Fibroblast of mammary gland (primary cell): ENCODE data around the gene PLSCR5.

ENCODE experiments used
- DNase-seq: peaks from one replicate; pipeline ENCODE4 v3.0.0-alpha.2; 2010; ENCODE audit warnings: low read depth
- H3K4me3 ChIP-seq: 2 replicates; pipeline ENCODE4 v1.5.1; 2011; ENCODE audit warnings: low read depth, mild to moderate bottlenecking, low read length, moderate library complexity; ENCODE audit not compliant: control insufficient read depth
- CTCF ChIP-seq: conservative IDR thresholded peaks from 2 replicates; pipeline ENCODE4 v1.5.1; 2011; ENCODE audit warnings: low read depth, low read length, inconsistent platforms; ENCODE audit not compliant: control insufficient read depth, insufficient read depth

The PLSCR5 gene

DNA sequence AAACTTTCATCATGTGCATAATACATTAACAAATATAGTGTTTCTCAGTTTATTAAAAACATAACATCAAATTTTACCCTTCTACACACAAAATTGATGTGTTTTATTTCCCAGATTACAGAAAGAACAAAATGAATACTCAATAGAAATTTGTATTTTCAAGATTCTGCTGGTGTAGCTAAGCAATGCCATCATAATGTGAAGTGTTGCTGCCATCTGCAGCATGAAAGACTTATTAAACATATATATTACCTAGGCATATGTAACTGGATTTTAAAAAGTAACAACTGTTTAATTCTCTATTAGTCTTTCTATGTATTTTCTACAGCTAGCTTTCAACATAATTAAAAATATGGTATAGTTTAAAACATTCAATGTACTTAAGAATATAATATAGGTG lies 27.5 kb downstream of the PLSCR5 start:
- H3K4me3 ChIP-seq = no peak overlapping the region
- peak; percentile 44 for TF ChIP-seq CTCF
- peak; percentile 79 for DNase-seq

DNA sequence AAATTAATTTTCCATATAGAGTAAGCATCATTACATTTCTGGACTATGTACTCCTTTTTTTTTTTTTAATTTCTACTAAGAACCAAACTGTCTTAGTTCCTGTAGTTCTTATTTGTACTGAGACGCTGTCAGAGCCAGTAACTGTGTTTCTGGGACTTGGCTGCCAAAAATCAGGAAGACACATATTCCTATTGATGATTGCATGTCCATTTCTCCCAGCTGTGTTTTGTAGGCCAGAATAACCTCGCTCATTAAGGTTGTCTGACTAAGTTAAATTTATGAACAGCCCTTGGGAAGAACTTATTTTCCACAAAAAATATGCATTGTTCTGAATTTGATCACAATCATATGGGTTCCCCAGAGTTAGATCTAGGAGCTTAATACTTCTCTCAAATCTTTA lies 29.5 kb downstream of the PLSCR5 start:
- no peak for DNase-seq
- no peak for TF ChIP-seq CTCF
- no peak overlapping the region for H3K4me3 ChIP-seq

DNA sequence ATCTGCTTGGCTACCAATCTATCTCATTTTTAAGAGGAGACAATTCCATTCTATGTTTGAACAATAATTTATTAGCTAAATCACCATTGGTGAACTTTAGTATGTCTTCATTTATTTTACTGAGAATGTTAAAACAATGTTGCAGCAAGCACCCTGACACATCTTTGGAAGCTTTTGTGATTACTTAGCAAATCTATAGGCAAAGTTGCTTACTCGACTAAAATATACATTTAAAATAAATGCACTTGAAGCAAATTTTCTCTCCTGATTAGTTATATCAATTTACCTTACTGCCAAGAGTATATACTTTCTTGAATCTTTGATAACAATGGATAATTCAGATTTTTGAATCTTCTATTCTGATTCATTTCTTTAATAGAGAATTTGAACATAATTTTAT lies 31.0 kb downstream of the PLSCR5 start:
- no peak for TF ChIP-seq CTCF
- no peak for DNase-seq
- no peak overlapping the region for H3K4me3 ChIP-seq

DNA sequence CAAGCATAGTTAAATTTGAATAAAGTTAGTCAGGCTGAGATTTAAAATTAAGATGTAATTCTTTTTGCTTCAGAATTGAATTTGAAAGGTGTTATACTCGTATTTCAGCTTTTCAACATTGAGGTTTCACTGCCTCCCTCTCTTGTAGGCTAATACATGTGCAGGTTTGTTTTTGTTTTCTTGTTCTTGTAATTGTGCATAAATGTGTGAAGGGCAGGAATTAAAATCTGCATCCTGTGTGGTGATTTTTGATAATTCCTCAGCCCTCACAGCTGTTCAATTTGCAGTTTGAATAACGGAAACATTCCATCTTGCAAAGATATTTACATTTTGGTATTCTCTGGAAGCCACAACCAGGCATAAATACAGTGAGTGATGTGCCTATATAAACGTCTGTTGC lies 35.8 kb downstream of the PLSCR5 start:
- no peak for TF ChIP-seq CTCF
- no peak overlapping the region for H3K4me3 ChIP-seq
- no peak for DNase-seq

DNA sequence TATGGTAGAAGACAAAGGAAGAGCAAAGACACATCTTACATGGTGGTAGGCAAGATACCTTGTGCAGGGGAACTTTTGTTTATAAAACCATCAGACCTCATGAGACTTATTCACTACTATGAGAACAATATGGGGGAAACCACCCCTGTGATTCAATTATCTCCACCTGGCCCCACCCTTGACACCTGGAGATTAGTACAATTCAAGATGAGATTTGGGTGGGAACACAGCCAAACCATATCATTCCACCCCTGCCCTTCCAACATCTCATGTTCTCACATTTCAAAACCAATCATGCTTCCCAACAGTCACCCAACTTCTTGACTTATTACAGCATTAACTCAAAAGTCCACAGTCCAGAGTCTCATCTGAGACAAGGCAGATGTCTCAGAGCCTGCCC lies 39.0 kb downstream of the PLSCR5 start:
- DNase-seq = no peak
- TF ChIP-seq CTCF = no peak

GRCh38 chr3:146561879-146562278 lies 43.3 kb downstream of the PLSCR5 start:
- TF ChIP-seq CTCF = no peak
- no peak overlapping the region for H3K4me3 ChIP-seq
- no peak for DNase-seq

More for the DNA sequence above, 39.0 kb downstream of the PLSCR5 start:
- no peak overlapping the region for H3K4me3 ChIP-seq

GRCh38 chr3:146561463-146561862 lies 43.7 kb downstream of the PLSCR5 start:
- DNase-seq = no peak
- H3K4me3 ChIP-seq = no peak overlapping the region
- TF ChIP-seq CTCF = no peak
